Spleen (tissue), 7 donors: ENCODE measurements around the gene PON3.

ENCODE experiments used
- CTCF ChIP-seq, 11 experiments: fragments of 200-600 bp in 7 of 11; fragments of 450-650 bp in 4 of 11; sonication (generic) in 4 of 11; IDR thresholded peaks in 8 of 11; conservative IDR thresholded peaks in 3 of 11; 1 replicate in 7 of 11; 2 replicates in 4 of 11; pipeline versions ENCODE4 v1.4.0 to v1.8.0; 2016 to 2021; ENCODE audit warnings: antibody characterized with exemption in 11 of 11, inconsistent platforms in 4 of 11, mild to moderate bottlenecking in 1 of 11
- POLR2A ChIP-seq, 3 donors: fragments of 450-650 bp; IDR thresholded peaks; one replicate each; pipeline ENCODE4 v1.5.1; 2017; ENCODE audit warnings: antibody characterized with exemption in 3 of 3, mild to moderate bottlenecking in 1 of 3
- donor health status: DM: no; HTN: no; CAD: no; lungs with moderate emphysema.
- donor health status: DM: no; HTN: no; CAD: no.
- donor health status: DM: no; HTN: no; CAD: no.

- TF ChIP-seq CTCF (IDR thresholded peaks at IDR 0.05 in 8 of 11, conservative IDR thresholded peaks at IDR 0.05 in 3 of 11): no peak
- TF ChIP-seq POLR2A (IDR thresholded peaks at IDR 0.05): peak in 1 of 3 donors; percentile 1
Measured at GRCh38 chr7:95434557-95435421, 38.6 kb upstream of the PON3 start, which contains the start of gene PON2.
